IMR-90 (cell line): Measurements from ENCODE around the gene OR4N5.

ENCODE experiments used
- BHLHE40 ChIP-seq: fragments of 150-350 bp; IDR thresholded peaks from 2 replicates; pipeline ENCODE4 v1.6.1; 2016; ENCODE audit warnings: mild to moderate bottlenecking, low read depth, low read length
- CHD1 ChIP-seq: IDR thresholded peaks from 2 replicates; pipeline ENCODE4 v1.6.1; 2012; ENCODE audit warnings: low read depth, low read length, improper control_type of control experiment
- FOS ChIP-seq: fragments of 150-350 bp; IDR thresholded peaks from 2 replicates; pipeline ENCODE4 v1.6.1; 2016; ENCODE audit warnings: low read depth, low read length
- MAFK ChIP-seq: IDR thresholded peaks from 2 replicates; pipeline ENCODE4 v1.6.1; 2012; ENCODE audit warnings: low read depth, low read length, improper control_type of control experiment
- MAZ ChIP-seq: IDR thresholded peaks from 2 replicates; pipeline ENCODE4 v1.6.1; 2012; ENCODE audit warnings: low read depth, mild to moderate bottlenecking, low read length, improper control_type of control experiment, moderate library complexity, borderline replicate concordance
- MXI1 ChIP-seq: IDR thresholded peaks from 2 replicates; pipeline ENCODE4 v1.6.1; 2012; ENCODE audit warnings: low read depth, mild to moderate bottlenecking, low read length, moderate library complexity, borderline replicate concordance
- POLR2A ChIP-seq: IDR thresholded peaks from 2 replicates; pipeline ENCODE4 v1.6.1; 2012; ENCODE audit warnings: mild to moderate bottlenecking, low read depth, low read length
- SMC3 ChIP-seq: fragments of 150-350 bp; IDR thresholded peaks from 2 replicates; pipeline ENCODE4 v1.6.1; 2016; ENCODE audit warnings: low read depth, mild to moderate bottlenecking, antibody characterized with exemption, low read length, moderate library complexity
- TF ChIP-seq, protein P1 (sequence below): conservative IDR thresholded peaks from 2 replicates; pipeline ENCODE4 v1.5.1; 2012; ENCODE audit warnings: mild to moderate bottlenecking, low read depth, low read length, improper control_type of control experiment
- TF ChIP-seq, protein P2 (sequence below): fragments of 150-350 bp; IDR thresholded peaks from 2 replicates; pipeline ENCODE4 v1.6.1; 2016; ENCODE audit warnings: low read depth, mild to moderate bottlenecking, low read length, moderate library complexity, borderline replicate concordance
- TF ChIP-seq, protein P3 (sequence below): fragments of 150-350 bp; IDR thresholded peaks from 2 replicates; pipeline ENCODE4 v1.6.1; 2017; ENCODE audit warnings: mild to moderate bottlenecking, antibody characterized with exemption, low read length, low read depth

DNA sequence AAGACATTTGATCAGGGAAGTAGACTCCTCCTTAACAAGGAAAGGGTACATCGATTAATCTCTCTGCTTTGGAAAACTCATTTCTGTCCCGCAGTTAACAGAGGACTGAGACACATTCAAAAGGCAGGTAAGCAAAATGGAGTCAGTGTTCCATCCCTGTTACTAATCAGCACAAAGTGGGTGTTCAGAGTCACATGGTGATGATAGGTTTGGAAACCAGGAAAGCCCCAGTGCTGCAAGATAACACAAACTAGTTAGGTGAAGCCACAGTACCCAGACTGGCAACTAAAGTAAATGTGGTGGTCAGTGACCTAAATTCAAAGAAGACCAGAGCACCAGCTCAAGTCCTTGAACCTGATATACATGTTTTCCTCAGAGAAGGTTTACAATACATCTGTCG lies 26.3 kb upstream of the OR4N5 start:
- TF ChIP-seq POLR2A: no peak
- TF ChIP-seq, protein P1, sequence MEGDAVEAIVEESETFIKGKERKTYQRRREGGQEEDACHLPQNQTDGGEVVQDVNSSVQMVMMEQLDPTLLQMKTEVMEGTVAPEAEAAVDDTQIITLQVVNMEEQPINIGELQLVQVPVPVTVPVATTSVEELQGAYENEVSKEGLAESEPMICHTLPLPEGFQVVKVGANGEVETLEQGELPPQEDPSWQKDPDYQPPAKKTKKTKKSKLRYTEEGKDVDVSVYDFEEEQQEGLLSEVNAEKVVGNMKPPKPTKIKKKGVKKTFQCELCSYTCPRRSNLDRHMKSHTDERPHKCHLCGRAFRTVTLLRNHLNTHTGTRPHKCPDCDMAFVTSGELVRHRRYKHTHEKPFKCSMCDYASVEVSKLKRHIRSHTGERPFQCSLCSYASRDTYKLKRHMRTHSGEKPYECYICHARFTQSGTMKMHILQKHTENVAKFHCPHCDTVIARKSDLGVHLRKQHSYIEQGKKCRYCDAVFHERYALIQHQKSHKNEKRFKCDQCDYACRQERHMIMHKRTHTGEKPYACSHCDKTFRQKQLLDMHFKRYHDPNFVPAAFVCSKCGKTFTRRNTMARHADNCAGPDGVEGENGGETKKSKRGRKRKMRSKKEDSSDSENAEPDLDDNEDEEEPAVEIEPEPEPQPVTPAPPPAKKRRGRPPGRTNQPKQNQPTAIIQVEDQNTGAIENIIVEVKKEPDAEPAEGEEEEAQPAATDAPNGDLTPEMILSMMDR: no peak
- no peak for TF ChIP-seq MAFK
- TF ChIP-seq, protein P2, sequence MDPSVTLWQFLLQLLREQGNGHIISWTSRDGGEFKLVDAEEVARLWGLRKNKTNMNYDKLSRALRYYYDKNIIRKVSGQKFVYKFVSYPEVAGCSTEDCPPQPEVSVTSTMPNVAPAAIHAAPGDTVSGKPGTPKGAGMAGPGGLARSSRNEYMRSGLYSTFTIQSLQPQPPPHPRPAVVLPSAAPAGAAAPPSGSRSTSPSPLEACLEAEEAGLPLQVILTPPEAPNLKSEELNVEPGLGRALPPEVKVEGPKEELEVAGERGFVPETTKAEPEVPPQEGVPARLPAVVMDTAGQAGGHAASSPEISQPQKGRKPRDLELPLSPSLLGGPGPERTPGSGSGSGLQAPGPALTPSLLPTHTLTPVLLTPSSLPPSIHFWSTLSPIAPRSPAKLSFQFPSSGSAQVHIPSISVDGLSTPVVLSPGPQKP: no peak
- TF ChIP-seq, protein P3, sequence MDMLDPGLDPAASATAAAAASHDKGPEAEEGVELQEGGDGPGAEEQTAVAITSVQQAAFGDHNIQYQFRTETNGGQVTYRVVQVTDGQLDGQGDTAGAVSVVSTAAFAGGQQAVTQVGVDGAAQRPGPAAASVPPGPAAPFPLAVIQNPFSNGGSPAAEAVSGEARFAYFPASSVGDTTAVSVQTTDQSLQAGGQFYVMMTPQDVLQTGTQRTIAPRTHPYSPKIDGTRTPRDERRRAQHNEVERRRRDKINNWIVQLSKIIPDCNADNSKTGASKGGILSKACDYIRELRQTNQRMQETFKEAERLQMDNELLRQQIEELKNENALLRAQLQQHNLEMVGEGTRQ: no peak
- no peak for TF ChIP-seq MXI1
- no peak for TF ChIP-seq CHD1
- no peak for TF ChIP-seq MAZ
- TF ChIP-seq BHLHE40: no peak
- no peak for TF ChIP-seq SMC3
- TF ChIP-seq FOS: no peak
